H9 (cell line): ENCODE results near the gene PYGL. TPM values are rescaled to one million over a fixed set of nuclear protein-coding genes. Genes with fewer than 3 reads are reported as not detected.

Source experiments
- DNase-seq: peaks from one replicate; pipeline ENCODE4 v3.0.0-alpha.2; 2017
- H2AFZ ChIP-seq: one replicate; pipeline ENCODE4 v1.6.1; 2013; ENCODE audit warnings: mild to moderate bottlenecking, low read length, control low read depth, moderate library complexity
- H2AK5ac ChIP-seq: 2 replicates; pipeline ENCODE4 v1.6.1; 2013; ENCODE audit warnings: low read length, control low read depth, mixed read lengths; ENCODE audit not compliant: insufficient read length
- H2BK120ac ChIP-seq: one replicate; pipeline ENCODE4 v1.6.1; 2013; ENCODE audit warnings: low read depth, mild to moderate bottlenecking, low read length, control low read depth, inconsistent platforms; ENCODE audit not compliant: poor library complexity, severe bottlenecking
- H2BK12ac ChIP-seq: 2 replicates; pipeline ENCODE4 v1.6.1; 2013; ENCODE audit warnings: low read length, control low read depth, mixed read lengths, low read depth; ENCODE audit not compliant: insufficient read length
- H2BK15ac ChIP-seq: 2 replicates; pipeline ENCODE4 v1.6.1; 2013; ENCODE audit warnings: low read depth, low read length, control low read depth
- H2BK20ac ChIP-seq: one replicate; pipeline ENCODE4 v1.6.1; 2013; ENCODE audit warnings: low read depth, mild to moderate bottlenecking, low read length, control low read depth, inconsistent platforms; ENCODE audit not compliant: poor library complexity, severe bottlenecking
- H2BK5ac ChIP-seq: 2 replicates; pipeline ENCODE4 v1.6.1; 2013; ENCODE audit warnings: low read length, control low read depth, mixed read lengths; ENCODE audit not compliant: insufficient read length
- H3K14ac ChIP-seq: 2 replicates; pipeline ENCODE4 v1.6.1; 2013; ENCODE audit warnings: low read length, control low read depth; ENCODE audit not compliant: insufficient read depth
- H3K18ac ChIP-seq: 2 replicates; pipeline ENCODE4 v1.6.1; 2013; ENCODE audit warnings: low read depth, mild to moderate bottlenecking, mixed read lengths, low read length, control low read depth; ENCODE audit not compliant: insufficient read length
- H3K23ac ChIP-seq: 2 replicates; pipeline ENCODE4 v1.6.1; 2013; ENCODE audit warnings: low read length, control low read depth, mixed read lengths, low read depth; ENCODE audit not compliant: insufficient read length
- H3K23me2 ChIP-seq: 2 replicates; pipeline ENCODE4 v1.6.1; 2013; ENCODE audit warnings: low read depth, mild to moderate bottlenecking, mixed read lengths, low read length, control low read depth; ENCODE audit not compliant: insufficient read length, poor library complexity, severe bottlenecking
- H3K27ac ChIP-seq: 2 replicates; pipeline ENCODE4 v1.5.1; 2013; ENCODE audit warnings: low read length, control low read depth, mixed read lengths, low read depth; ENCODE audit not compliant: insufficient read length
- H3K27me3 ChIP-seq: 2 replicates; pipeline ENCODE4 v1.6.1; 2013; ENCODE audit warnings: low read length, control low read depth, inconsistent platforms; ENCODE audit not compliant: insufficient read depth
- H3K4ac ChIP-seq: 2 replicates; pipeline ENCODE4 v1.6.1; 2013; ENCODE audit warnings: low read depth, mild to moderate bottlenecking, control low read depth, inconsistent platforms, low read length, moderate library complexity
- H3K4me1 ChIP-seq: 2 replicates; pipeline ENCODE4 v1.6.1; 2013; ENCODE audit warnings: low read length, control low read depth, inconsistent platforms; ENCODE audit not compliant: insufficient read depth
- H3K4me2 ChIP-seq: 2 replicates; pipeline ENCODE4 v1.6.1; 2013; ENCODE audit warnings: low read length, control low read depth, mixed read lengths; ENCODE audit not compliant: insufficient read length, insufficient read depth
- H3K56ac ChIP-seq: 2 replicates; pipeline ENCODE4 v1.6.1; 2013; ENCODE audit warnings: low read depth, mild to moderate bottlenecking, mixed read lengths, low read length, control low read depth; ENCODE audit not compliant: insufficient read length
- H3K79me1 ChIP-seq: 2 replicates; pipeline ENCODE4 v1.6.1; 2013; ENCODE audit warnings: low read depth, mild to moderate bottlenecking, moderate library complexity, low read length, control low read depth, inconsistent platforms; ENCODE audit not compliant: insufficient read depth, poor library complexity, severe bottlenecking
- H3K79me2 ChIP-seq: 2 replicates; pipeline ENCODE4 v1.6.1; 2013; ENCODE audit warnings: low read length, control low read depth, inconsistent platforms; ENCODE audit not compliant: insufficient read depth
- H3K9ac ChIP-seq: 2 replicates; pipeline ENCODE4 v1.6.1; 2013; ENCODE audit warnings: low read length, control low read depth, mixed read lengths; ENCODE audit not compliant: insufficient read length; ENCODE audit errors: extremely low read depth
- H3K9me3 ChIP-seq: one replicate; pipeline ENCODE4 v1.6.1; 2013; ENCODE audit warnings: low read depth, low read length, inconsistent platforms; ENCODE audit not compliant: control insufficient read depth
- H3T11ph ChIP-seq: one replicate; pipeline ENCODE4 v1.6.1; 2013; ENCODE audit warnings: mild to moderate bottlenecking, low read length, control low read depth, inconsistent platforms
- H4K20me1 ChIP-seq: one replicate; pipeline ENCODE4 v1.6.1; 2013; ENCODE audit not compliant: control insufficient read depth, insufficient read length, insufficient read depth
- H4K5ac ChIP-seq: 2 replicates; pipeline ENCODE4 v1.6.1; 2013; ENCODE audit warnings: low read depth, mild to moderate bottlenecking, mixed read lengths, low read length, control low read depth; ENCODE audit not compliant: insufficient read length
- H4K8ac ChIP-seq: replicated peaks from 2 replicates; pipeline ENCODE4 v1.6.1; 2013; ENCODE audit warnings: low read length, control low read depth, mixed read lengths, low read depth; ENCODE audit not compliant: insufficient read length
- H4K91ac ChIP-seq: 2 replicates; pipeline ENCODE4 v1.6.1; 2013; ENCODE audit warnings: low read depth, mild to moderate bottlenecking, moderate library complexity, mixed read lengths, low read length, control low read depth; ENCODE audit not compliant: insufficient read length
- H3K27ac Mint-ChIP-seq, 3 experiments: 2 replicates in 2 of 3; 3 replicates in 1 of 3; pipeline ENCODE4 v1.8.0; 2020 to 2021; ENCODE audit warnings: mixed read lengths in 3 of 3, mild to moderate bottlenecking in 1 of 3, moderate library complexity in 1 of 3
- H3K27me3 Mint-ChIP-seq: 2 replicates; pipeline ENCODE4 v1.8.0; 2021; ENCODE audit warnings: low read depth, mild to moderate bottlenecking, moderate library complexity, mixed read lengths
- H3K36me3 Mint-ChIP-seq, 3 experiments: 2 replicates in 2 of 3; 3 replicates in 1 of 3; pipeline ENCODE4 v1.8.0; 2020 to 2021; ENCODE audit warnings: low read depth in 3 of 3, mixed read lengths in 3 of 3; ENCODE audit not compliant: insufficient read depth in 1 of 3
- H3K4me1 Mint-ChIP-seq, 2 experiments: 2 replicates each; pipeline ENCODE4 v1.8.0; 2020; ENCODE audit warnings: mixed read lengths in 2 of 2
- H3K4me3 Mint-ChIP-seq, 2 experiments: 2 replicates in 1 of 2; 3 replicates in 1 of 2; pipeline ENCODE4 v1.8.0; 2020 to 2021; ENCODE audit warnings: mild to moderate bottlenecking in 2 of 2, mixed read lengths in 2 of 2, moderate library complexity in 1 of 2
- H3K9me3 Mint-ChIP-seq, 2 experiments: 2 replicates in 1 of 2; 3 replicates in 1 of 2; pipeline ENCODE4 v1.8.0; 2020; ENCODE audit warnings: mild to moderate bottlenecking in 2 of 2, mixed read lengths in 2 of 2, moderate library complexity in 1 of 2
- CTCF ChIP-seq: fragments of 200-600 bp; sonication (generic); conservative IDR thresholded peaks from 3 replicates; pipeline ENCODE4 v1.8.0; 2021; ENCODE audit warnings: antibody characterized with exemption, mild to moderate bottlenecking
- WGBS: extraction: QIAGEN DNeasy Blood & Tissue Kit; methylation state at CpG from one replicate; pipeline ENCODE4 v1.1.7; 2013; ENCODE audit warnings: missing lambda C conversion rate, low lambda C conversion rate, mixed read lengths; ENCODE audit not compliant: insufficient read length; ENCODE audit errors: extremely low coverage; 5-methylcytosine and 5-hydroxymethylcytosine counted together
- total RNA-seq: library from RNA; stranded (reverse); gene quantifications from 2 replicates; pipeline ENCODE4 v1.2.1, GENCODE V29; 2021

The PYGL gene
- total RNA-seq, 1 experiment from 2014 or later, result 53.8 TPM

GRCh38 chr14:50941151-50941550 is 3.1 kb downstream of the PYGL start:
- no peaks in the 10 kb centered on the region for H3K79me1 ChIP-seq
- no peak overlapping the region for H3K56ac ChIP-seq
- Mint-ChIP-seq H3K27me3 (peaks cover 9% of the 10 kb centered on the region), H3K36me3 (peaks cover 2 to 10% (median 7%) of the 10 kb centered on the region in 3 experiments; a peak in 5 of 7 replicates), H3K9me3 (no peaks in the 10 kb centered on the region; a peak in 1 of 5 replicates), H3K4me3 (no peak overlapping the region), H3K27ac (no peak overlapping the region; a peak in 1 of 7 replicates), H3K4me1 (peaks cover 8 to 9% of the 10 kb centered on the region in 2 experiments)
- no peaks in the 10 kb centered on the region for H3K9me3 ChIP-seq
- no peak for TF ChIP-seq CTCF
- H3K9ac ChIP-seq, result no peak overlapping the region
- no peak overlapping the region for H2AK5ac ChIP-seq
- H3K27ac ChIP-seq, result no peak overlapping the region
- no peak overlapping the region for H2AFZ ChIP-seq
- H3K4me1 ChIP-seq, result no peaks in the 10 kb centered on the region
- H3K18ac ChIP-seq, result no peak overlapping the region
- H3K79me2 ChIP-seq, result no peaks in the 10 kb centered on the region
- H4K8ac ChIP-seq, result no peak overlapping the region
- no peak overlapping the region for H4K91ac ChIP-seq
- no peak overlapping the region for H3K4ac ChIP-seq
- H2BK120ac ChIP-seq, result no peak overlapping the region
- H2BK20ac ChIP-seq, result no peak overlapping the region
- no peak overlapping the region for H3K4me2 ChIP-seq
- H2BK15ac ChIP-seq, result no peak overlapping the region
- no CpG with 5 or more reads among the region's 6 CpGs for whole genome bisulfite sequencing
- no peaks in the 10 kb centered on the region for H3K27me3 ChIP-seq
- no peak overlapping the region for H4K5ac ChIP-seq
- H3K23me2 ChIP-seq, result peaks cover 16% of the 10 kb centered on the region
- no peak overlapping the region for H3T11ph ChIP-seq
- no peak overlapping the region for H2BK5ac ChIP-seq
- DNase-seq, result no peak
- H2BK12ac ChIP-seq, result no peak overlapping the region
- H3K23ac ChIP-seq, result no peak overlapping the region
- H4K20me1 ChIP-seq, result no peaks in the 10 kb centered on the region
- H3K14ac ChIP-seq, result no peak overlapping the region
